DOHH2 (cell line): ENCODE results near the gene AKNA.

Experiments used
- H3F3A ChIP-seq: fragments of 200-600 bp; sonication (generic), shearing (Covaris generic); 2 replicates; pipeline ENCODE4 v1.6.0; 2016; ENCODE audit warnings: antibody characterized with exemption, mild to moderate bottlenecking; ENCODE audit not compliant: control insufficient read depth, insufficient read depth
- H3K27ac ChIP-seq: fragments of 200-600 bp; sonication (generic); 2 replicates; pipeline ENCODE4 v1.5.1; 2014; ENCODE audit warnings: low read depth, mild to moderate bottlenecking, low read length, moderate library complexity
- H3K27me3 ChIP-seq: fragments of 200-600 bp; sonication (generic); 2 replicates; pipeline ENCODE4 v1.6.1; 2014; ENCODE audit warnings: mild to moderate bottlenecking, low read length, mixed read lengths; ENCODE audit not compliant: control insufficient read depth
- H3K36me3 ChIP-seq: fragments of 200-600 bp; sonication (generic); 2 replicates; pipeline ENCODE4 v1.6.1; 2014; ENCODE audit warnings: mild to moderate bottlenecking, low read length, moderate library complexity, mixed read lengths; ENCODE audit not compliant: control insufficient read depth
- H3K4me1 ChIP-seq: fragments of 200-600 bp; sonication (generic); 2 replicates; pipeline ENCODE4 v1.6.1; 2014; ENCODE audit warnings: mild to moderate bottlenecking, low read length, mixed read lengths; ENCODE audit not compliant: control insufficient read depth
- H3K4me2 ChIP-seq: fragments of 200-600 bp; sonication (generic); 2 replicates; pipeline ENCODE4 v1.6.0; 2014; ENCODE audit warnings: mild to moderate bottlenecking, low read length, moderate library complexity
- H3K4me3 ChIP-seq: fragments of 200-600 bp; sonication (generic); 2 replicates; pipeline ENCODE4 v1.5.1; 2014; ENCODE audit warnings: mild to moderate bottlenecking, low read length, mixed read lengths
- H3K79me2 ChIP-seq: fragments of 200-600 bp; sonication (generic); 2 replicates; pipeline ENCODE4 v1.6.1; 2014; ENCODE audit warnings: mild to moderate bottlenecking, low read length, mixed read lengths; ENCODE audit not compliant: control insufficient read depth
- H3K9me2 ChIP-seq: fragments of 200-600 bp; sonication (generic); replicated peaks from 2 replicates; pipeline ENCODE4 v1.6.1; 2014; ENCODE audit warnings: mild to moderate bottlenecking, low read length, mixed read lengths; ENCODE audit not compliant: control insufficient read depth
- H3K9me3 ChIP-seq: fragments of 200-600 bp; sonication (generic); 2 replicates; pipeline ENCODE4 v1.6.1; 2014; ENCODE audit warnings: antibody characterized with exemption, low read length, mixed read lengths; ENCODE audit not compliant: control insufficient read depth, insufficient read depth
- H4K20me1 ChIP-seq: fragments of 200-600 bp; sonication (generic); 2 replicates; pipeline ENCODE4 v1.6.0; 2014; ENCODE audit warnings: low read depth, mild to moderate bottlenecking, antibody characterized with exemption, low read length, moderate library complexity; ENCODE audit not compliant: control insufficient read depth, insufficient read depth
- CTCF ChIP-seq: fragments of 200-600 bp; sonication (generic); IDR thresholded peaks from one replicate; pipeline ENCODE4 v1.5.1; 2014; ENCODE audit warnings: antibody characterized with exemption, mild to moderate bottlenecking, low read depth, low read length; ENCODE audit not compliant: poor library complexity, severe bottlenecking
- EZH2phosphoT487 ChIP-seq: fragments of 200-600 bp; sonication (generic); IDR thresholded peaks from 2 replicates; pipeline ENCODE4 v1.6.1; 2017; ENCODE audit warnings: borderline replicate concordance, mild to moderate bottlenecking, antibody characterized with exemption, low read length, moderate library complexity, mixed read lengths

Gene AKNA

GRCh38 chr9:114285166-114285867 is 102.5 kb downstream of the AKNA start:
- no peaks in the 10 kb centered on the region for H3K36me3 ChIP-seq

GRCh38 chr9:114284316-114285060 is 103.3 kb downstream of the AKNA start:
- H3K79me2 ChIP-seq = no peaks in the 10 kb centered on the region
- no peaks in the 10 kb centered on the region for H3K36me3 ChIP-seq
- TF ChIP-seq EZH2phosphoT487 = no peak
- TF ChIP-seq CTCF = no peak
- no peak overlapping the region for H3K4me2 ChIP-seq
- no peak overlapping the region for H3K4me3 ChIP-seq
- H3F3A ChIP-seq = no peaks in the 10 kb centered on the region
- H3K27ac ChIP-seq = no peak overlapping the region
- no peaks in the 10 kb centered on the region for H4K20me1 ChIP-seq
- H3K9me3 ChIP-seq = no peaks in the 10 kb centered on the region
- no peaks in the 10 kb centered on the region for H3K27me3 ChIP-seq
- H3K4me1 ChIP-seq = no peaks in the 10 kb centered on the region
- H3K9me2 ChIP-seq = no peaks in the 10 kb centered on the region

More at GRCh38 chr9:114285166-114285867, 102.5 kb downstream of the AKNA start:
- H4K20me1 ChIP-seq = no peaks in the 10 kb centered on the region
- H3F3A ChIP-seq = no peaks in the 10 kb centered on the region
- H3K4me1 ChIP-seq = no peaks in the 10 kb centered on the region
- H3K4me3 ChIP-seq = no peak overlapping the region
- H3K79me2 ChIP-seq = no peaks in the 10 kb centered on the region
- no peak overlapping the region for H3K4me2 ChIP-seq
- no peak overlapping the region for H3K27ac ChIP-seq
- H3K9me2 ChIP-seq = no peaks in the 10 kb centered on the region
- no peaks in the 10 kb centered on the region for H3K27me3 ChIP-seq
- no peaks in the 10 kb centered on the region for H3K9me3 ChIP-seq
- no peak for TF ChIP-seq EZH2phosphoT487
- TF ChIP-seq CTCF = no peak
